KMS-11 (cell line): ENCODE measurements around the gene ENGASE.

Experiments used
- H2AFZ ChIP-seq: fragments of 200-600 bp; sonication (generic); 2 replicates; pipeline ENCODE4 v1.6.1; 2016; ENCODE audit warnings: antibody characterized with exemption, mixed run types, low read depth
- H3K27ac ChIP-seq: fragments of 200-600 bp; sonication (generic); 2 replicates; pipeline ENCODE4 v1.6.1; 2016; ENCODE audit warnings: mild to moderate bottlenecking, mixed run types
- H3K27me3 ChIP-seq: fragments of 200-600 bp; sonication (generic); 2 replicates; pipeline ENCODE4 v1.6.1; 2017; ENCODE audit warnings: mild to moderate bottlenecking, low read depth, mixed run types, moderate library complexity; ENCODE audit not compliant: insufficient read depth
- H3K36me3 ChIP-seq: fragments of 200-600 bp; sonication (generic); 2 replicates; pipeline ENCODE4 v1.6.1; 2017; ENCODE audit warnings: mild to moderate bottlenecking, mixed run types; ENCODE audit not compliant: insufficient read depth
- H3K4me1 ChIP-seq: fragments of 200-600 bp; sonication (generic); 2 replicates; pipeline ENCODE4 v1.6.1; 2016; ENCODE audit warnings: mild to moderate bottlenecking, low read depth, mixed run types; ENCODE audit not compliant: poor library complexity, severe bottlenecking
- H3K4me2 ChIP-seq: fragments of 200-600 bp; sonication (generic); 2 replicates; pipeline ENCODE4 v1.7.0; 2016; ENCODE audit warnings: mild to moderate bottlenecking, mixed run types
- H3K4me3 ChIP-seq: fragments of 200-600 bp; sonication (generic); IDR thresholded peaks from 2 replicates; pipeline ENCODE4 v1.6.1; 2017; ENCODE audit warnings: low read depth, low read length, mixed read lengths; ENCODE audit not compliant: insufficient read depth
- H3K79me2 ChIP-seq: fragments of 200-600 bp; sonication (generic); 2 replicates; pipeline ENCODE4 v1.6.1; 2016; ENCODE audit warnings: low read depth, mixed run types; ENCODE audit not compliant: insufficient read depth
- H3K9ac ChIP-seq: fragments of 200-600 bp; sonication (generic); 2 replicates; pipeline ENCODE4 v1.6.1; 2016; ENCODE audit warnings: mild to moderate bottlenecking, mixed run types
- H4K20me1 ChIP-seq: fragments of 200-600 bp; sonication (generic); 2 replicates; pipeline ENCODE4 v1.6.1; 2016; ENCODE audit warnings: mild to moderate bottlenecking, mixed run types; ENCODE audit not compliant: insufficient read depth
- TF ChIP-seq, protein P1 (sequence below): fragments of 200-600 bp; sonication (generic); conservative IDR thresholded peaks from 2 replicates; pipeline ENCODE4 v1.6.1; 2017; ENCODE audit warnings: low read depth, mild to moderate bottlenecking, antibody characterized with exemption, low read length, moderate library complexity, mixed read lengths

ENGASE gene

GRCh38 chr17:79050551-79050950, 24.1 kb upstream of the ENGASE start:
- no peaks in the 10 kb centered on the region for H3K36me3 ChIP-seq
- TF ChIP-seq, protein P1, sequence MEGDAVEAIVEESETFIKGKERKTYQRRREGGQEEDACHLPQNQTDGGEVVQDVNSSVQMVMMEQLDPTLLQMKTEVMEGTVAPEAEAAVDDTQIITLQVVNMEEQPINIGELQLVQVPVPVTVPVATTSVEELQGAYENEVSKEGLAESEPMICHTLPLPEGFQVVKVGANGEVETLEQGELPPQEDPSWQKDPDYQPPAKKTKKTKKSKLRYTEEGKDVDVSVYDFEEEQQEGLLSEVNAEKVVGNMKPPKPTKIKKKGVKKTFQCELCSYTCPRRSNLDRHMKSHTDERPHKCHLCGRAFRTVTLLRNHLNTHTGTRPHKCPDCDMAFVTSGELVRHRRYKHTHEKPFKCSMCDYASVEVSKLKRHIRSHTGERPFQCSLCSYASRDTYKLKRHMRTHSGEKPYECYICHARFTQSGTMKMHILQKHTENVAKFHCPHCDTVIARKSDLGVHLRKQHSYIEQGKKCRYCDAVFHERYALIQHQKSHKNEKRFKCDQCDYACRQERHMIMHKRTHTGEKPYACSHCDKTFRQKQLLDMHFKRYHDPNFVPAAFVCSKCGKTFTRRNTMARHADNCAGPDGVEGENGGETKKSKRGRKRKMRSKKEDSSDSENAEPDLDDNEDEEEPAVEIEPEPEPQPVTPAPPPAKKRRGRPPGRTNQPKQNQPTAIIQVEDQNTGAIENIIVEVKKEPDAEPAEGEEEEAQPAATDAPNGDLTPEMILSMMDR, result no peak
- no peaks in the 10 kb centered on the region for H3K79me2 ChIP-seq
- H4K20me1 ChIP-seq, result no peaks in the 10 kb centered on the region
- no peaks in the 10 kb centered on the region for H3K4me1 ChIP-seq
- no peak overlapping the region for H2AFZ ChIP-seq
- H3K9ac ChIP-seq, result no peak overlapping the region
- H3K27ac ChIP-seq, result no peak overlapping the region
- H3K27me3 ChIP-seq, result peaks cover 82% of the 10 kb centered on the region
- no peak overlapping the region for H3K4me2 ChIP-seq
- no peak overlapping the region for H3K4me3 ChIP-seq

GRCh38 chr17:79051306-79051705, 23.3 kb upstream of the ENGASE start:
- no peaks in the 10 kb centered on the region for H3K4me1 ChIP-seq
- no peaks in the 10 kb centered on the region for H3K79me2 ChIP-seq
- H2AFZ ChIP-seq, result no peak overlapping the region
- TF ChIP-seq, protein P1, result no peak
- no peak overlapping the region for H3K9ac ChIP-seq
- H3K4me2 ChIP-seq, result no peak overlapping the region
- H4K20me1 ChIP-seq, result no peaks in the 10 kb centered on the region
- no peak overlapping the region for H3K4me3 ChIP-seq
- no peak overlapping the region for H3K27ac ChIP-seq
- no peaks in the 10 kb centered on the region for H3K36me3 ChIP-seq
- peaks cover 83% of the 10 kb centered on the region for H3K27me3 ChIP-seq

DNA sequence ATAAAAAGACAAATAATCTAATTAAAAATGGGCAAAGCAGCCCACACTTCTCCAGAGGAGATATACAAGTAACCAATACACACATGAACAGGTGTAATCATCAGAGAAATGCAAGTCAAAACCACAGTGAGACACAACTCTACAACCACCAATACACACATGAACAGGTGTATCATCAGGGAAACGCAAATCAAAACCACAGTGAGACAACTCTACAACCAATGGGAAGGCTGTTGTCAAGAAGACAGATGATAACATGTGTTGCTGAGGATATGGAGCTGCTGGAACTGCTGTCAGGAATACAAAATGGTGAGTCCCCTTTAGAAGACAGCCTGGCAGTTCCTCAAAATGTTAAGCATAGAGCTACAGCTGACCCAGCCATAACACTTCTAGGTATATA, 22.5 kb upstream of the ENGASE start:
- Histone ChIP-seq H3K27me3 (peaks cover 76% of the 10 kb centered on the region), H3K27ac (no peak overlapping the region)
- TF ChIP-seq, protein P1, result no peak

DNA sequence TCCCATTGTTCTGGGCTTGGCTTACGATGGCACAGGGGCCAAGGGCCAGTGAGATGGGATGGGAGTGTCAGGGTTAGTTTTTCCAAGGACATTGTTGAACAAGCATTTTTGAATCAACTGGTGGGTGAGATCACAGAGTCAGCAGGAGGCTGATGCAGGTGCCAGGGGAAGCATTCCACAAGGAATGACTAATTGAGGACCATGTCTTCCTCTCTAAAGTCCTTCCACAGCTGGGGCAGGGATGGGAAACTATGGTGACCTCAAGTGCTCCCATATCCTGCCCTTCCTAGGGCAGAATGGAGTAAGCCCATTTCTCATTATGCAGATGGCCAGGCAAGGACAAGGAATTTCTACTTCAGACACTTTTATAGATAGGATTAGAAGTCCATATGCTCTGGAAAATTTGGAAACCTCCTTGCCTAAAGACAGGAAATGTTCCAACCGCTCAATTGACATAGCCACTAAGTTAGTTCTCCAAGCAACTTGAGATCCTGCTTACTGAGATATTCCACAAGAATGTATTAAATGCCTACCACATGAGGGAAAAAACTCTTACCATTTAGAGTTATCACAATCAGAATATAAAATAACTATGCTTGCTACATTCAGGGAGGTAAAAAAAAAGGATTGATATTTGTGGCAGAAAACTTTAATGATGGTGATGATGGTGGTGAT, 21.2 kb upstream of the ENGASE start:
- Histone ChIP-seq H3K27me3 (peaks cover 63% of the 10 kb centered on the region), H3K79me2 (no peaks in the 10 kb centered on the region), H4K20me1 (no peaks in the 10 kb centered on the region), H3K9ac (no peak overlapping the region), H3K4me2 (no peak overlapping the region), H3K36me3 (no peaks in the 10 kb centered on the region), H3K27ac (no peak overlapping the region), H3K4me1 (no peaks in the 10 kb centered on the region), H2AFZ (no peak overlapping the region), H3K4me3 (no peak overlapping the region)
- TF ChIP-seq, protein P1, result no peak

More for the DNA sequence above, 22.5 kb upstream of the ENGASE start:
- H4K20me1 ChIP-seq, result no peaks in the 10 kb centered on the region
- H3K36me3 ChIP-seq, result no peaks in the 10 kb centered on the region
- no peak overlapping the region for H3K4me2 ChIP-seq
- no peak overlapping the region for H3K9ac ChIP-seq
- no peak overlapping the region for H3K4me3 ChIP-seq
- no peak overlapping the region for H2AFZ ChIP-seq
- no peaks in the 10 kb centered on the region for H3K4me1 ChIP-seq
- no peaks in the 10 kb centered on the region for H3K79me2 ChIP-seq
